SK-N-SH (cell line): Measurements from ENCODE around the gene EEFSEC.

Source experiments
- CTCF ChIP-seq: fragments of 200-600 bp; sonication (generic); IDR thresholded peaks from 2 replicates; pipeline ENCODE4 v1.6.1; 2017; ENCODE audit warnings: antibody characterized with exemption, mild to moderate bottlenecking, moderate library complexity
- FOXJ3 ChIP-seq: sonication (generic); formaldehyde crosslinking; IDR thresholded peaks from 2 replicates; pipeline ENCODE4 v1.5.1; 2020; ENCODE audit warnings: mild to moderate bottlenecking, missing genetic modification reagents
- GATA2 ChIP-seq: sonication (generic); formaldehyde crosslinking; IDR thresholded peaks from 2 replicates; pipeline ENCODE4 v1.5.0; 2020; ENCODE audit warnings: mild to moderate bottlenecking, missing genetic modification reagents
- JUND ChIP-seq: IDR thresholded peaks from 2 replicates; pipeline ENCODE4 v1.4.0; 2012
- MEF2A ChIP-seq: IDR thresholded peaks from 2 replicates; pipeline ENCODE4 v1.4.0; 2012; ENCODE audit warnings: low read depth, borderline replicate concordance
- RFX5 ChIP-seq: IDR thresholded peaks from 2 replicates; pipeline ENCODE4 v1.6.1; 2012; ENCODE audit warnings: mild to moderate bottlenecking, improper control_type of control experiment, low read length
- USF2 ChIP-seq: fragments of 150-350 bp; IDR thresholded peaks from 2 replicates; pipeline ENCODE4 v1.6.1; 2017; ENCODE audit warnings: antibody characterized with exemption, low read length, low read depth, borderline replicate concordance

GRCh38 chr3:128262457-128262856, 109.2 kb downstream of the EEFSEC start:
- TF ChIP-seq CTCF: no peak
- no peak for TF ChIP-seq RFX5
- TF ChIP-seq MEF2A: no peak
- no peak for TF ChIP-seq JUND
- no peak for TF ChIP-seq USF2
- no peak for TF ChIP-seq GATA2 (CRISPR knock-in tag)
- TF ChIP-seq FOXJ3 (CRISPR knock-in tag): no peak
